Neutrophil (primary cell): ENCODE results near the gene CYP2F1.
"Not testable (repeated sequence)": the region's sequence is repeated elsewhere in the genome, so short reads cannot be mapped to it uniquely, and the experiment has no call there.

ENCODE experiments used
- H3K27ac ChIP-seq: fragments of 200-600 bp; sonication (generic); 2 replicates; pipeline ENCODE4 v1.5.1; 2016; ENCODE audit warnings: mild to moderate bottlenecking, moderate library complexity
- H3K27me3 ChIP-seq: fragments of 200-600 bp; sonication (generic); 2 replicates; pipeline ENCODE4 v1.6.0; 2016; ENCODE audit warnings: mild to moderate bottlenecking
- H3K36me3 ChIP-seq: fragments of 200-600 bp; sonication (generic); 2 replicates; pipeline ENCODE4 v1.5.1; 2017
- H3K4me1 ChIP-seq, 2 experiments: fragments of 200-600 bp in 1 of 2; sonication (generic) in 1 of 2; 1 replicate in 1 of 2; 2 replicates in 1 of 2; pipeline versions ENCODE4 v1.5.1 to v1.6.1; 2013 to 2016; ENCODE audit warnings: low read depth in 1 of 2, low read length in 1 of 2, mild to moderate bottlenecking in 1 of 2, moderate library complexity in 1 of 2; ENCODE audit not compliant: control insufficient read depth in 1 of 2, insufficient read depth in 1 of 2
- H3K4me3 ChIP-seq, 2 experiments: fragments of 200-600 bp in 1 of 2; sonication (generic) in 1 of 2; 1 replicate in 1 of 2; 2 replicates in 1 of 2; pipeline ENCODE4 v1.5.1; 2013 to 2016; ENCODE audit warnings: low read depth in 1 of 2, low read length in 1 of 2, mild to moderate bottlenecking in 1 of 2, moderate library complexity in 1 of 2
- H3K9me3 ChIP-seq: fragments of 200-600 bp; sonication (generic); 2 replicates; pipeline ENCODE4 v1.5.1; 2016
- TF ChIP-seq, protein P1 (sequence below): fragments of 200-600 bp; sonication (generic); IDR thresholded peaks from 2 replicates; pipeline ENCODE4 v1.5.1; 2016; ENCODE audit warnings: antibody characterized with exemption

CYP2F1 gene

DNA sequence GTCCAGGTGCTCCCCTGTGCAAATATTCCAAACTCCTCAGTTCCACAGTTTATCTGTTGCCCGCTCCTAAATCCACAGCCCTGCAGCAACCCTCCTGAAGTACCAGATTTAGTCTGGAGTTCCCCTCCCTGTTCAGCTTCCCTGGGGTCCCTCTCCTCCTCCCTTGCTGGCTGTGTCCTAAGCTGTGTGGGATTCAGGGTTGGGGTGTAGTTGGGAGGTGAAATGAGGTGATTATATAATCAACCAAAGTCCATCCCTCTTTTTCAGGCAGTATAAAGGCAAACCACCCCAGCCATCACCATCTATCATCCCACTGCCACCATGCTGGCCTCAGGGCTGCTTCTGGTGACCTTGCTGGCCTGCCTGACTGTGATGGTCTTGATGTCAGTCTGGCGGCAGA lies 26.1 kb upstream of the CYP2F1 start, which contains the start of gene CYP2A13:
Gene CYP2A13, plus strand, starts transcription at position 301 of the 400 bp plus-strand sequence. Its CDS starts 21 bp downstream, at position 322.
- Histone ChIP-seq H3K36me3 (no peaks in the 10 kb centered on the region), H3K27ac (no peak within 1 kb of the TSS), H3K4me1 (no peaks in the 10 kb centered on the region), H3K27me3 (peaks cover 68% of the 10 kb centered on the region), H3K9me3 (no peaks in the 10 kb centered on the region), H3K4me3 (no peak within 1 kb of the TSS)
- TF ChIP-seq, protein P1, sequence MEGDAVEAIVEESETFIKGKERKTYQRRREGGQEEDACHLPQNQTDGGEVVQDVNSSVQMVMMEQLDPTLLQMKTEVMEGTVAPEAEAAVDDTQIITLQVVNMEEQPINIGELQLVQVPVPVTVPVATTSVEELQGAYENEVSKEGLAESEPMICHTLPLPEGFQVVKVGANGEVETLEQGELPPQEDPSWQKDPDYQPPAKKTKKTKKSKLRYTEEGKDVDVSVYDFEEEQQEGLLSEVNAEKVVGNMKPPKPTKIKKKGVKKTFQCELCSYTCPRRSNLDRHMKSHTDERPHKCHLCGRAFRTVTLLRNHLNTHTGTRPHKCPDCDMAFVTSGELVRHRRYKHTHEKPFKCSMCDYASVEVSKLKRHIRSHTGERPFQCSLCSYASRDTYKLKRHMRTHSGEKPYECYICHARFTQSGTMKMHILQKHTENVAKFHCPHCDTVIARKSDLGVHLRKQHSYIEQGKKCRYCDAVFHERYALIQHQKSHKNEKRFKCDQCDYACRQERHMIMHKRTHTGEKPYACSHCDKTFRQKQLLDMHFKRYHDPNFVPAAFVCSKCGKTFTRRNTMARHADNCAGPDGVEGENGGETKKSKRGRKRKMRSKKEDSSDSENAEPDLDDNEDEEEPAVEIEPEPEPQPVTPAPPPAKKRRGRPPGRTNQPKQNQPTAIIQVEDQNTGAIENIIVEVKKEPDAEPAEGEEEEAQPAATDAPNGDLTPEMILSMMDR, result no peak

DNA sequence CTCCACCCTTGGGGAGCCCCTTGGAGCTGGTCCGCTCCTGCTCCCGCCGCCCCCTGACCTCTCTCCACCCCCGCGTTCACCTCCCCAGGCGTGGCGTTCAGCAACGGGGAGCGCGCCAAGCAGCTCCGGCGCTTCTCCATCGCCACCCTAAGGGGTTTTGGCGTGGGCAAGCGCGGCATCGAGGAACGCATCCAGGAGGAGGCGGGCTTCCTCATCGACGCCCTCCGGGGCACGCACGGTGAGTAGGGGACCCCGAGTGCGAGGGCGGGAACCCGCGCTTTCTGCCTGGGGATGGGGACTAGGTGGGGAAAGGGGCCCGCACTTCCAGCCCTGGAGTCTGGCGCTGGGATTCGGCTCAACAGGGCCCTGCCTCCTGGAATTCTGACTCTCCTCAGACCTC lies 24.3 kb upstream of the CYP2F1 start:
- TF ChIP-seq, protein P1, result no peak
- peaks cover 61% of the 10 kb centered on the region for H3K27me3 ChIP-seq
- no peaks in the 10 kb centered on the region for H3K36me3 ChIP-seq
- no peak overlapping the region for H3K27ac ChIP-seq
- H3K4me1 ChIP-seq, result no peaks in the 10 kb centered on the region
- no peak overlapping the region for H3K4me3 ChIP-seq
- H3K9me3 ChIP-seq, result no peaks in the 10 kb centered on the region

DNA sequence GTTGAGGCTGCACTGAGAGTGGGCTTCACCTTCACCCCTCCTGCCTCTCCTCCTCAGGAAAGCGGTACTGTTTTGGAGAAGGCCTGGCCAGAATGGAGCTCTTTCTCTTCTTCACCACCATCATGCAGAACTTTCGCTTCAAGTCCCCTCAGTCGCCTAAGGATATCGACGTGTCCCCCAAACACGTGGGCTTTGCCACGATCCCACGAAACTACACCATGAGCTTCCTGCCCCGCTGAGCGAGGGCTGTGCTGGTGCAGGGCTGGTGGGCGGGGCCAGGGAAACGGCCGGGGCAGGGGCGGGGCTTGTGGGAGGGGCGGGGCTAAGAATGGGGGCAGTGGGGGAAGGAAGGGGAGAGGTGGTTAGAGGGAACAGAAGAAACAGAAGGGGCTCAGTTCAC lies 18.5 kb upstream of the CYP2F1 start:
- TF ChIP-seq, protein P1, result no peak
- no peaks in the 10 kb centered on the region for H3K4me1 ChIP-seq

DNA sequence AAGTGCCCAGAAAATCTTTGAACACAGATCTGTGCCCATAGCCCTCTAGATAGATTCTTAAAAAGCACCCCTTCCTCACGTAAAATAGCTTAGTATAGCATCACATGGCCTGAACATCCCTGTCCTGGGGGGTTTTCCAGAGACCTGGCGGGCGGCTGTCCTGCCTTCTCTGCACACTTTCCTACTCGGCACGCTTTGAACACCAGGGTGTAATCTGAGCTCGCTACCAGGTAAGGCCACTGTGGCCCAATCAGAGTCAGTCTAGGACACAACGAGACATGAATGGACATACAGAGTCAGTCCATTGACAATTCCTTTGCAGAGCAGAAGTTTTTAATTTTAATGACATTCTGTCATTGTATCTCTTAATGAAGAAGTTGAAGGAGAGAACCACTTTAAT lies 17.9 kb upstream of the CYP2F1 start:
- Histone ChIP-seq H3K27ac (no peak overlapping the region), H3K27me3 (peaks cover 14% of the 10 kb centered on the region), H3K4me3 (no peak overlapping the region), H3K36me3 (no peaks in the 10 kb centered on the region), H3K4me1 (no peaks in the 10 kb centered on the region), H3K9me3 (no peaks in the 10 kb centered on the region)
- TF ChIP-seq, protein P1, result no peak

More for the DNA sequence above, 18.5 kb upstream of the CYP2F1 start:
- no peaks in the 10 kb centered on the region for H3K9me3 ChIP-seq
- H3K4me3 ChIP-seq, result no peak overlapping the region
- no peak overlapping the region for H3K27ac ChIP-seq
- no peaks in the 10 kb centered on the region for H3K36me3 ChIP-seq
- peaks cover 21% of the 10 kb centered on the region for H3K27me3 ChIP-seq

DNA sequence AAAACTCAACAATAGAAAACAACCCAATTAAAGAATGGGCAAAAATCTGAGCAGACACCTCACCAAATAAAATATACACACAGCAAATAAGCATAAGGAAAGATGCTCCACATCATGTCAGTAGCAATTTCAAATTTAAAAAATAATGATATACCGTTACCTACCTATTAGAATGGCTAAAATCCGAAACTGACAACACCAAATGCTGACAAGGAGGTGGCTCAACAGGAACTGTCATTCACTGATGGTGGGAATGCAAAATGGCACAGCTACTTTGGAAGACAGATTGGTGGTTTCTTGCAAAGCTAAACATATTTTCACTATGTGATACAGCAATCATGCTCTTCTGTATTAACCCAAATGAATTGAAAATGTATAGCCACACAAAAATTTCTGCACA lies 16.9 kb upstream of the CYP2F1 start:
- TF ChIP-seq, protein P1, result no peak
- Histone ChIP-seq H3K4me3 (no peak overlapping the region), H3K9me3 (peaks cover 1% of the 10 kb centered on the region), H3K4me1 (no peaks in the 10 kb centered on the region), H3K36me3 (no peaks in the 10 kb centered on the region), H3K27ac (no peak overlapping the region), H3K27me3 (peaks cover 13% of the 10 kb centered on the region)

DNA sequence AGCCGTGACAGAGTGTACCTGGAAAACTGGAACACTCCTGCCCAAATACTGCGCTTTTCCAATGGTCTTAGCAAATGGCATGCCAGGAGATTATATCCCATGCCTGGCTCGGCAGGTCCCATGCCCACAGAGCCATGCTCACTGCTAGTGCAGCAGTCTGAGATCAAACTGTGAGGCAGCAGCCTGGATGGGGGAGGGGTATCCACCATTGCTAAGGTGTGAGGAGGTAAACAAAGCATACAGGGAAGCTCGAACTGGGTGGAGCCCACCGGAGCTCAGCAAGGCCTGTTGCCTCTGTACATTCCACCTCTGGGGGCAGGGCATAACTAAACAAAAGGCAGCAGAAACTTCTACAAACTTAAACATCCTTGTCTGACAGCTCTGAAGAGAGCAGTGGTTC lies 15.5 kb upstream of the CYP2F1 start:
- Histone ChIP-seq H3K36me3 (no peaks in the 10 kb centered on the region), H3K27ac (no peak overlapping the region), H3K9me3 (peaks cover 4% of the 10 kb centered on the region), H3K4me1 (no peaks in the 10 kb centered on the region), H3K27me3 (peaks cover 11% of the 10 kb centered on the region), H3K4me3 (no peak overlapping the region)
- TF ChIP-seq, protein P1, result no peak

DNA sequence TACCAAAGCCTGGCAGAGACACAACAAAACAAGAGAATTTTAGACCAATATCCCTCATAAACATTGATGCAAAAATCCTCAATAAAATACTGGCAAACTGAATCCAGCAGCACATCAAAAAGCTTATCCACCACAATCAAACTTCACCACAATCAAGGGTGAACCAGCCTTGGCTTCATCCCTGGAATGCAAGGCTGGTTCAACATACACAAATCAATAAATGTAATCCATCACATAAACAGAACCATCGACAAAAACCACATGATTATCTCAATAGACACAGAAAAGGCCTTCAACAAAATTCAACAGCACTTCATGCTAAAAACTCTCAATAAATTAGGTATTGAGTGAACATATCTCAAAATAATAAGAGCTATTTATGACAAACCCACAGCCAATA lies 12.0 kb upstream of the CYP2F1 start:
- not testable (repeated sequence) for H3K27me3 ChIP-seq, H3K27ac ChIP-seq, H3K4me3 ChIP-seq, H3K9me3 ChIP-seq, H3K36me3 ChIP-seq, H3K4me1 ChIP-seq
